ENCODE results near the gene FUT8. TPM values are rescaled to one million over a fixed set of nuclear protein-coding genes. Genes with fewer than 3 reads are reported as not detected.
A peak's percentile ranks its signal among the peaks of the same experiment; 100 is the strongest.

FUT8 gene
- total RNA-seq, 1 donor from 2014 or later = 56.6 TPM

DNA sequence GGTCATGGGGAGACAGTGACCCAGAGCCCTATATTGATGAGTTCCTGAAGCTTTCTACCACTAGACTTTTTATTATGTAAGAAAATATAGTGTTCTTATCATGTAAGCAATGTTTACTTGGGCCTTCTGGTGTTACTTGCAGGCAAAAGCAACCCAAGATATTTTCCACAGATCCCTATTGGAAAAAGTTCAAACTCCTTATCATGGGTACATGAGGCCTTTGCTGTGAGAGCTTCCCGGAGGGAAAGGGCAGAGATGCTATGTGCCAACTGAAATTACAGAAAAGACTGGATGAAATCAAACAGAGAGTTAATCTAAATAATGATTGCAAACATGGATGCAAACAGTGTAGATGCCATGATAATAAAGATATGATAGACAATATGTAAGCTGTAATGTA lies 361.5 kb downstream of the FUT8 start:
- Mint-ChIP-seq H3K4me3 (ENCODE audit: unreplicated experiment) (no peak overlapping the region), H3K4me1 (ENCODE audit: low read depth, unreplicated experiment) (no peaks in the 10 kb centered on the region), H3K27me3 (ENCODE audit: unreplicated experiment) (no peaks in the 10 kb centered on the region), H3K36me3 (ENCODE audit: unreplicated experiment) (peaks cover 4% of the 10 kb centered on the region), H3K9me3 (ENCODE audit: unreplicated experiment) (no peaks in the 10 kb centered on the region), H3K27ac (ENCODE audit: unreplicated experiment) (no peak overlapping the region)
- TF ChIP-seq, protein P1, sequence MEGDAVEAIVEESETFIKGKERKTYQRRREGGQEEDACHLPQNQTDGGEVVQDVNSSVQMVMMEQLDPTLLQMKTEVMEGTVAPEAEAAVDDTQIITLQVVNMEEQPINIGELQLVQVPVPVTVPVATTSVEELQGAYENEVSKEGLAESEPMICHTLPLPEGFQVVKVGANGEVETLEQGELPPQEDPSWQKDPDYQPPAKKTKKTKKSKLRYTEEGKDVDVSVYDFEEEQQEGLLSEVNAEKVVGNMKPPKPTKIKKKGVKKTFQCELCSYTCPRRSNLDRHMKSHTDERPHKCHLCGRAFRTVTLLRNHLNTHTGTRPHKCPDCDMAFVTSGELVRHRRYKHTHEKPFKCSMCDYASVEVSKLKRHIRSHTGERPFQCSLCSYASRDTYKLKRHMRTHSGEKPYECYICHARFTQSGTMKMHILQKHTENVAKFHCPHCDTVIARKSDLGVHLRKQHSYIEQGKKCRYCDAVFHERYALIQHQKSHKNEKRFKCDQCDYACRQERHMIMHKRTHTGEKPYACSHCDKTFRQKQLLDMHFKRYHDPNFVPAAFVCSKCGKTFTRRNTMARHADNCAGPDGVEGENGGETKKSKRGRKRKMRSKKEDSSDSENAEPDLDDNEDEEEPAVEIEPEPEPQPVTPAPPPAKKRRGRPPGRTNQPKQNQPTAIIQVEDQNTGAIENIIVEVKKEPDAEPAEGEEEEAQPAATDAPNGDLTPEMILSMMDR (IDR thresholded peaks at IDR 0.05; ENCODE audit: partially characterized antibody, unreplicated experiment) = no peak
- no peak for DNase-seq

DNA sequence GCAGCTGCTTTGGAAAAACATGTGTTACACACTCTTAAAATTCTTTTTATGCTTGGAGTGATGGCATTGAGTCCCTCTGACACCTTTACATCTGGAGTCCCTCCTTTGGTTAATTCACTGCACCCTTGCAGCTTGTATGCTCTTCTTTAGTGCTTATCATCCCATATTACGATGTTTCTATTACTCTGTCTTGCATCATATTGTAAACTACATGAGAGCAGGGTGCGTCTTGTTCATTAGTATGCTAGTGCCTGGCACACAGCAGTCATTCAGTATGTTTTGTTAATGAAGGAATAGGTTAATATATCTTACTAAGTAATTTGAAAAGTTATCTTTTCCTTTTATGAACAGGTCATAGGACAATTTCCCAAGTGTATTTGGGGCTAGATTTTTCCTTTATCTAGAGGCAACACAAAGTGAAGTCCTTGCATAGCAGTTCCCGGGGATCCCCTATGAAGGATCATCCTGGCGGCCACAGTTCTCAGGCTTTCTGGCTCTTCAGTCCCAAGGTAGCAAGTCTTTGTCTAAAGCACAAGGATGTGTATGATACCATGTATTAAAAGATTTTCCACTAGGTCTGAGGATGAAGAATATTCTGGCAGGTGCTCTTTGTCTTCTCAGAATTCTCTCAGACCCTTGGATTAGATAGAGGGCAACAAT lies 363.8 kb downstream of the FUT8 start:
- no peak overlapping the region for H3K27ac Mint-ChIP-seq (ENCODE audit: unreplicated experiment)
- no peaks in the 10 kb centered on the region for H3K9me3 Mint-ChIP-seq (ENCODE audit: unreplicated experiment)
- H3K4me1 Mint-ChIP-seq (ENCODE audit: low read depth, unreplicated experiment) = peaks cover 10% of the 10 kb centered on the region
- H3K36me3 Mint-ChIP-seq (ENCODE audit: unreplicated experiment) = no peaks in the 10 kb centered on the region
- TF ChIP-seq, protein P1 (IDR thresholded peaks at IDR 0.05; ENCODE audit: partially characterized antibody, unreplicated experiment) = no peak
- no peak overlapping the region for H3K4me3 Mint-ChIP-seq (ENCODE audit: unreplicated experiment)
- H3K27me3 Mint-ChIP-seq (ENCODE audit: unreplicated experiment) = peaks cover 2% of the 10 kb centered on the region
- no peak for DNase-seq

DNA sequence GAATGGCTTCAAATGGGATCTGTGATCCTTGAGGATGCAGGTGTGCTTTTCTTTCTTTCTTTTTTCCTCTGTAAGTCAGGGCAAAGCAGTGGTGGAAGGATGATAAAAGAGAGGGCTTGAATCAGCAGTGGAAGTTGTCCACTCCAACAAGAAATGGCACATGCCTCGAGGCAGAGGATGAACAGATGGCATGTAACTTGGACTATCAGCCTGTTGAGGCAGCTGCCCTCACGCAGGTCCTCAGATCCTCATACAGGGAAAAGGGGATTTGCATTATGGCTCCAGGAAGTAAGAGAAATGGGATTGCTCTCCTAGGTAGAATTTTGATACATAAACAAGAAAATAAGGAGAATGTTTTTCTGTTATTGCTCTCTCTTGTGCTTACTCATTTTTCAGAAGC lies 368.0 kb downstream of the FUT8 start:
- no peak for DNase-seq
- Mint-ChIP-seq H3K36me3 (ENCODE audit: unreplicated experiment) (no peaks in the 10 kb centered on the region), H3K4me3 (ENCODE audit: unreplicated experiment) (no peak overlapping the region), H3K9me3 (ENCODE audit: unreplicated experiment) (no peaks in the 10 kb centered on the region), H3K4me1 (ENCODE audit: low read depth, unreplicated experiment) (peaks cover 17% of the 10 kb centered on the region), H3K27me3 (ENCODE audit: unreplicated experiment) (peaks cover 2% of the 10 kb centered on the region), H3K27ac (ENCODE audit: unreplicated experiment) (peak overlapping the region; percentile 75)
- TF ChIP-seq, protein P1 (IDR thresholded peaks at IDR 0.05; ENCODE audit: partially characterized antibody, unreplicated experiment) = no peak

DNA sequence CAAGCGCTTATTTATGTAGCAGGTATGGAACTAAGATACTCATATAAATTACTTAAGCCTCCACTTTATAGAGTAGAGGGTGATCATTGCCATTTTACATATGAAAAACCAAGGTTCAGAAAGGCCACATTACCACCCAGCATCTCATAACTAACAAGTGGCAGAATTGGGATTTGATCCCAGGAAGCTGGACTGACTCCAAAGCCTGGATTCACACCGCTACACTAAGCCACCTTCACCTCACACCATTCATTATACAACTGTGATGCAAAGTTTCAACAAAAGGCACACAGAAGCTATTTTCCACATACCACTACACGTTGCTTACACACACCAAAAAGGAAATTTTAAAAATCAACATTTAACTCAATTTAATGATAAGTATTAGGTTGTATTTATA lies 370.6 kb downstream of the FUT8 start:
- H3K4me1 Mint-ChIP-seq (ENCODE audit: low read depth, unreplicated experiment) = peaks cover 24% of the 10 kb centered on the region
- DNase-seq = no peak
- no peak overlapping the region for H3K4me3 Mint-ChIP-seq (ENCODE audit: unreplicated experiment)
- H3K27ac Mint-ChIP-seq (ENCODE audit: unreplicated experiment) = no peak overlapping the region
- TF ChIP-seq, protein P1 (IDR thresholded peaks at IDR 0.05; ENCODE audit: partially characterized antibody, unreplicated experiment) = no peak
- peaks cover 2% of the 10 kb centered on the region for H3K27me3 Mint-ChIP-seq (ENCODE audit: unreplicated experiment)
- no peaks in the 10 kb centered on the region for H3K36me3 Mint-ChIP-seq (ENCODE audit: unreplicated experiment)
- no peaks in the 10 kb centered on the region for H3K9me3 Mint-ChIP-seq (ENCODE audit: unreplicated experiment)

DNA sequence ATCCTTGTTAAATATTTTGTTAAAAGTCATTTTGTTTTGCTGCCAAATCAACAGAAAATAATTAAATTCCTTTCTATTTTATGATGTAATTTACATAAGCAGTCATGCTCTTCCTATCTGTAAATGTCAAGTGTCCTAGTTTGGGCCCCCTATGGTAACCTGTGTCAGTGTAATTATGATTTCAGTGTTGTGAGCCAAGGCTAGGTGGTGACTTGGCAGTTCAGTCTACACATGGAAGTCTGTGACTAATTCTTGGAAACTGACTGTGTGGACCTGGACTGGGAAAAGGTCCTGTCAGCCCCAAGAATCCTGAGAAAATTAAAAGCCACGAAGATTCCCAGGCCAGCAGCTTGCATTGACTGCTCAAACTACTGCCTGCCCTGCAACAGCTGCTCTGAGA lies 371.0 kb downstream of the FUT8 start:
- H3K27me3 Mint-ChIP-seq (ENCODE audit: unreplicated experiment) = peaks cover 2% of the 10 kb centered on the region
- no peak overlapping the region for H3K27ac Mint-ChIP-seq (ENCODE audit: unreplicated experiment)
- no peaks in the 10 kb centered on the region for H3K36me3 Mint-ChIP-seq (ENCODE audit: unreplicated experiment)
- H3K9me3 Mint-ChIP-seq (ENCODE audit: unreplicated experiment) = no peaks in the 10 kb centered on the region
- no peak for DNase-seq
- H3K4me3 Mint-ChIP-seq (ENCODE audit: unreplicated experiment) = no peak overlapping the region
- H3K4me1 Mint-ChIP-seq (ENCODE audit: low read depth, unreplicated experiment) = peaks cover 24% of the 10 kb centered on the region
- TF ChIP-seq, protein P1 (IDR thresholded peaks at IDR 0.05; ENCODE audit: partially characterized antibody, unreplicated experiment) = no peak

All from glutamatergic neuron (in vitro differentiated cells).